ENCODE measurements around the gene TMOD3.

The TMOD3 gene

DNA sequence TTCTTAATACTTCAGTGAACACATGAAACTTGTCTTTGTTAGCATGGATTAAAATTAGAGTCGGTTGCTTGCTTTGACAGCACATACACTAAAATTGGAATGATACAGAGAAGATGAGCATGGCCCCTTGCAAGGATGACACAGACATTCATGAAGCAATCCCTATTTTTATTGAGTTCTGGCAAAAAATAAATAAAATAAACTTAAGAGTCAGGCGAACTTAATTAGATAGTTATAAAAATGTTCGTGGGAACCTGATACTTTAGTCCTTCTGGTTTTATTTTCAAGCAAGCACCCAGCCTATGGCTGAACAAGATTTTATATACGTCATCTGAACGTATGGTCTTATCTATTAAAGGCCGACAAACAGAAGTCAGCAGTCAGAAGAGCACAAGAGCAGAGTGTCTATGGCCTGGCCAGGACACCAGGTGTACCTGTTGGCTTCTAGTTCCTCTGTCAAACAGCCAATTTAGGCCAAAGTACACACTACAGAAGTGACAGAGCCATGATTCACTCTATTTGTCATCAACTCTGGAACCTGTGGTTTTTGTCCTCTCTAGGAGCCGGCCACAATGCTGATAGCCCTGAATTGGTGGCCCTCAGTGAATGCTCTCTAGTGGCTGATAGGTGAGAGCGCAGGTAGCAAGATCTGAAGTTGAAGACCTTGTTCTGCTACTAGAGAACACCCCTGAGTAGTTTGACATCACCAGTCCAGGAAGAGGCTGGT lies 77.8 kb downstream of the TMOD3 start:
- H3K4me3 ChIP-seq (ENCODE audit: low read depth, low read length) = no peak overlapping the region
- DNase-seq (ENCODE audit: low read depth) = peak; percentile 6
- TF ChIP-seq, protein P1, sequence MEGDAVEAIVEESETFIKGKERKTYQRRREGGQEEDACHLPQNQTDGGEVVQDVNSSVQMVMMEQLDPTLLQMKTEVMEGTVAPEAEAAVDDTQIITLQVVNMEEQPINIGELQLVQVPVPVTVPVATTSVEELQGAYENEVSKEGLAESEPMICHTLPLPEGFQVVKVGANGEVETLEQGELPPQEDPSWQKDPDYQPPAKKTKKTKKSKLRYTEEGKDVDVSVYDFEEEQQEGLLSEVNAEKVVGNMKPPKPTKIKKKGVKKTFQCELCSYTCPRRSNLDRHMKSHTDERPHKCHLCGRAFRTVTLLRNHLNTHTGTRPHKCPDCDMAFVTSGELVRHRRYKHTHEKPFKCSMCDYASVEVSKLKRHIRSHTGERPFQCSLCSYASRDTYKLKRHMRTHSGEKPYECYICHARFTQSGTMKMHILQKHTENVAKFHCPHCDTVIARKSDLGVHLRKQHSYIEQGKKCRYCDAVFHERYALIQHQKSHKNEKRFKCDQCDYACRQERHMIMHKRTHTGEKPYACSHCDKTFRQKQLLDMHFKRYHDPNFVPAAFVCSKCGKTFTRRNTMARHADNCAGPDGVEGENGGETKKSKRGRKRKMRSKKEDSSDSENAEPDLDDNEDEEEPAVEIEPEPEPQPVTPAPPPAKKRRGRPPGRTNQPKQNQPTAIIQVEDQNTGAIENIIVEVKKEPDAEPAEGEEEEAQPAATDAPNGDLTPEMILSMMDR (conservative IDR thresholded peaks at IDR 0.05; ENCODE audit: low read depth, low read length) = peak; percentile 11

DNA sequence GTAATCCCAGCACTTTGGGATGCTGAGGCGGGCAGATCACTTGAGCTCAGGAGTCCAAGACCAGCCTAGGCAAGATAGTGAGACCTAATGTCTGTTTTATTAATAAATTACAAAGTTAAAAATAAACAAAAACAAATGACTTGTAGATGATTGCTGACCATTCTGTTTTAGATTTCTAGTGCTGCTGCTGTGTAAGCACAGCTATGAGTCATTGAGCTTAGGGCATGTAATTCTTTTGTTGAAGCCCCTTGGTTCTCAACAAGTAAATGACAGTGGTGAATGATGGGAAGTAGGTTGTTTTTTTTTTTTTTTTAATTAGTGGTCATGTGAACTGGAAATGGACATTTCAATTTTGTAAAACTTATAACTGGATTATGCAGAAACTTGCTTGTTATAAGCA lies 78.9 kb downstream of the TMOD3 start:
- no peak overlapping the region for H3K4me3 ChIP-seq (ENCODE audit: low read depth, low read length)
- TF ChIP-seq, protein P1 (conservative IDR thresholded peaks at IDR 0.05; ENCODE audit: low read depth, low read length) = no peak
- peak; percentile 50 for DNase-seq (ENCODE audit: low read depth)

DNA sequence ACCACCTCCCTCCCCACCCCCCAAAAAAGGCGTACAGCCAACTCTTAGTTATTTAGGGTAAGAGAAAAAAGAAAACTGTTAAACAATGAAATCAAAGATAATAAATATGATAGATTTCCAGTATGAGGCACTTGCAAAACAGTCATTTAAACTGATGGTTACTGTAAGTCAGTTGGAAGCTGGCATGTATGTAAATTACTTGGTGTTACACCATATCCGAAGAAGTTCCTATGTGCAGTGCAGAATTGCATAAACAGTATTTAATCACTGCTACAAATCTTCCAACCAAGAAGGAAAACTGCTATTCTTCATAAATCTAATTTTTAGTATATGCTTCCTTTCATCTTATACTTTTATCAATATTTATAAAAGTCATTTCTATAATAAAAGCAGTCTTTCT lies 80.1 kb downstream of the TMOD3 start:
- TF ChIP-seq, protein P1 (conservative IDR thresholded peaks at IDR 0.05; ENCODE audit: low read depth, low read length) = no peak
- DNase-seq (ENCODE audit: low read depth) = no peak
- H3K4me3 ChIP-seq (ENCODE audit: low read depth, low read length) = no peak overlapping the region

DNA sequence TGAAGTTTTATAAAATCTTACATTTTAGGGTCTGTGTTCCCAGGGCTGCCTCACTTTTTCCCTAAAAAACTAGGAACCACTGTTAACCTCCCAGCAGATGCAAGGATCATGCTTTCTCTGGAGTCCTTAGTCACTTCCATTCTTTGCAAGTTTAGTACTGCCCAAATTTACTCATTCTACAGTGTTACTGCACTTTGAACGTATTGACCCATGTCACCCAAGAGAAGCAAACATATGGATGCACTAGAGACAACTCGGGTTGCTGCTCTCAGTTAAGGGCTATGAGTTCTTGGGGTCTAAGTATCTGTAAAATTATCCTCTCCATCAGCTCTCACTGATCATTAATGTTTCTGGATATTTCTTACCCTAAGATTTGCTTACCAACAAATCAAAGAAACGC lies 83.1 kb downstream of the TMOD3 start:
- no peak for DNase-seq (ENCODE audit: low read depth)
- H3K4me3 ChIP-seq (ENCODE audit: low read depth, low read length) = no peak overlapping the region
- TF ChIP-seq, protein P1 (conservative IDR thresholded peaks at IDR 0.05; ENCODE audit: low read depth, low read length) = no peak

DNA sequence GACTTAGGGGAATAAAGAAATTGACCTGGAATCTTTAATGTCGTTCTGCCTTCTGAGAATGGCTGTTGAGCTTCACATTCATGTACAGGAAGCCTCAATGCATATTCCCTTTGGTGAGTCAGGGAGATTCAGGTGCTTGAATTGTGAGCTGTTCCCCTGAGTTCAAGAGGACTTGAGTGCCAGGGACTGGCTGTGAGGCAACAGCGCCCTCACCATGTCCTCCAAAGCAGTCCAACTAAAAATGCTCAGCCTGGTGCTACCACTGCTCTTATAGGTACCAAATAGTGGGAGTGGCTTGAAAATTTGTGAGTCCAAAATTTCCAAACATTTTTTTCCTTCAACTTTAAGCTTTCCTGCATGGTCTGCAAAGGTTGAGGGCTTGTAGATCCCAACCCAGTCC lies 88.0 kb downstream of the TMOD3 start:
- peak; percentile 61 for DNase-seq (ENCODE audit: low read depth)
- H3K4me3 ChIP-seq (ENCODE audit: low read depth, low read length) = no peak overlapping the region
- TF ChIP-seq, protein P1 (conservative IDR thresholded peaks at IDR 0.05; ENCODE audit: low read depth, low read length) = peak; percentile 65

DNA sequence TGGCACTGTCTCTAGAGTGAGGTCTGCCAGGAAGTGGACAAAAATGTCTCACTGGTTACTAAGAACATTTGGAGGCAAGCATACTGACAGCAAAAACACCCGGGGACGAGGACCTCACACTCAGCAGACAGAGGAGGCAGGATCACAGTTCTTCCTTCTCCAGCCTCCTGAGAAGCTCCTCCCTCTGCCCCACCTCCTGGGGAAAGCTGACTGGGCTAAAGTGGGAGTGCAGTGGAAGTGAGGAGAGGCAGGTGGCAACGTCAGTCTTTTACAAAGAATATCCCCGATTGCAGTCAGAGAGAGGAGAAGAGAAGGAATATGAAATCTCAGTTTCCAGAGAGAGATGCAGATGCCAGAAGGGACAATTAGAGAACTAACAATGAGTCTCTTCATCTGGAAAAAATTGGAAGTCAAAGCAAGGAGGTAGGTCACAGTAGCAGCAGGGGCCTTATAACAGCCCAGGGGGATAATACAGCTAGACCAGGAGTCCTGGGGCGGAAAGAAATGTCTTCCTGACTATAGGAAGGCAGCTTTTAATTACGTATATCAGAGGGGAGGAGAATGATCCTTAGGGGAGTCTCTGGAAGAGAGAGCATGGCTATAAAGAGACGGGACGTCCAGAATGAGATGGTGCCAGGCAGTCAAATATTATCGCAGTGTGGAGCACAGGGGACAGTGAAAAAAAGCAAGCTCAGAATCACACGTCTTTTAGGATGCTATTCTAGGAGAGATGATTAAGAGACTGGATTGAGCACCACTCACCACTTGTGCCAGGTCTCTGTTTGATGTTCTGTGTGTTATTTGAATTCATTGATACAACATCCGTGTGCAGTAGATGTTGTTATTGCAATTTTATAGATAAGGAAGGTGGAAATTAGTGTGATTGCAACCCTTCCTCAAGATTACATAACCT lies 95.0 kb downstream of the TMOD3 start:
- DNase-seq (ENCODE audit: low read depth) = peak; percentile 32
- TF ChIP-seq, protein P1 (conservative IDR thresholded peaks at IDR 0.05; ENCODE audit: low read depth, low read length) = no peak

More for the DNA sequence above, 95.0 kb downstream of the TMOD3 start:
- no peak overlapping the region for H3K4me3 ChIP-seq (ENCODE audit: low read depth, low read length)

All from choroid plexus epithelial cell (primary cell).